Lung (tissue), 12 donors: Measurements from ENCODE around the gene LONP2. TPM values are rescaled to one million over a fixed set of nuclear protein-coding genes. Genes with fewer than 3 reads are reported as not detected.

ENCODE experiments used
- ATAC-seq: fragments of 200-7000 bp; cut with Tn5 transposase; one replicate; pipeline ENCODE4 v1.9.1; 2020; ENCODE audit warnings: moderate number of reproducible peaks; ENCODE audit not compliant: insufficient read depth, low FRiP score
- DNase-seq, 3 donors: peaks; one replicate each; pipeline ENCODE4 v3.0.0-alpha.2; 2013 to 2017
- H3K27ac ChIP-seq, 2 donors: one replicate each; pipeline ENCODE4 v1.5.1; 2013; ENCODE audit warnings: mild to moderate bottlenecking in 2 of 2, moderate library complexity in 2 of 2, control low read depth in 1 of 2, inconsistent platforms in 1 of 2, low read depth in 1 of 2, low read length in 1 of 2
- H3K27me3 ChIP-seq, 3 donors: one replicate each; pipeline ENCODE4 v1.5.1; 2013; ENCODE audit warnings: low read length in 2 of 3; ENCODE audit not compliant: control insufficient read depth in 3 of 3, insufficient read depth in 3 of 3
- H3K36me3 ChIP-seq, 4 donors: one replicate each; pipeline ENCODE4 v1.5.1; 2013; ENCODE audit warnings: low read length in 4 of 4, mild to moderate bottlenecking in 1 of 4, moderate library complexity in 1 of 4; ENCODE audit not compliant: control insufficient read depth in 4 of 4, insufficient read depth in 4 of 4
- H3K4me1 ChIP-seq, 5 donors: one replicate each; pipeline ENCODE4 v1.5.1; 2013; ENCODE audit warnings: low read length in 5 of 5, mild to moderate bottlenecking in 2 of 5, moderate library complexity in 1 of 5; ENCODE audit not compliant: control insufficient read depth in 5 of 5, insufficient read depth in 5 of 5
- H3K4me3 ChIP-seq: one replicate; pipeline ENCODE4 v1.5.1; 2013; ENCODE audit warnings: mild to moderate bottlenecking, control low read depth, moderate library complexity
- H3K9ac ChIP-seq, 2 donors: one replicate each; pipeline ENCODE4 v1.5.1; 2013; ENCODE audit warnings: low read length in 2 of 2, control low read depth in 1 of 2; ENCODE audit not compliant: insufficient read depth in 1 of 2
- H3K9me3 ChIP-seq, 4 donors: one replicate each; pipeline ENCODE4 v1.5.1; 2013; ENCODE audit warnings: low read length in 3 of 4, mild to moderate bottlenecking in 1 of 4, moderate library complexity in 1 of 4; ENCODE audit not compliant: control insufficient read depth in 4 of 4, insufficient read depth in 3 of 4
- WGBS, 2 donors: extraction: QIAGEN DNeasy Blood & Tissue Kit; methylation state at CpG; one replicate each; pipeline ENCODE4 v1.1.7; 2013; 5-methylcytosine and 5-hydroxymethylcytosine counted together
- polyA plus RNA-seq, 2 donors: library from polyadenylated mRNA; stranded (reverse); fragments of 200-250 nt; gene quantifications; one replicate each; pipeline ENCODE4 v1.2.1, GENCODE V29; 2013
- total RNA-seq, 2 donors: library from RNA; depleted of rRNA in 1 of 2; stranded (reverse); fragments of >200 nt in 1 of 2; gene quantifications; one replicate each; pipeline ENCODE4 v1.2.1, GENCODE V29; 2014 to 2021
- TF ChIP-seq, protein P1 (sequence below): IDR thresholded peaks from 2 replicates; pipeline ENCODE4 v1.5.1; 2012; ENCODE audit warnings: mild to moderate bottlenecking; ENCODE audit errors: control extremely low read depth, extremely low read depth
- donor health status: control.
- donor health status: control.
- donor health status: Bipolar disorder and iron deficiency.
- donor health status: healthy.
- donor health status: DM: yes; HTN: yes; CAD: no.

LONP2 gene
- total and polyA plus RNA-seq, 4 donors: 20.7 to 81.5 (median 46.1) TPM

DNA sequence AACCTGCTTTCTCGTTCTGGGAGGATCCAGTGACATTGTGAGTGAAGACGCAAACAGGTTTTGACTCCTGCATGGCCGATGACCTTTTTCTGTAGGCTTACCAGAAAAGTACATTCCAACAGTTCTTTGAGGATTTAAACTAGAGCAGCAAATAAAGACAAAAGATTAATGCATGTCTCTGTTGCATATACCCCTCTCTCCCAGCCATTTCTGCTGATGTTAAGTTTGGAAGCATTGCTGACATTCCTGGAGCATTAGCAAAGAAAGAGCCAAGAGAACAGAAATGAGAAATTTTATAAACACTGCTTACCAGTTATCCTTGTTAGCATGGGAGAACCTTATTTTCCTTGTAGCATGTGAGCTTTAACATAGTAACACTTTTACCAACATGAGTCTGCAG, 91.9 kb downstream of the LONP2 start:
- peaks cover 8 to 22% (median 12%) of the 10 kb centered on the region in 4 donors for H3K36me3 ChIP-seq
- no peak for DNase-seq
- WGBS, 2 donors: 66 to 74% methylated on average over 3 of the region's 3 CpGs

DNA sequence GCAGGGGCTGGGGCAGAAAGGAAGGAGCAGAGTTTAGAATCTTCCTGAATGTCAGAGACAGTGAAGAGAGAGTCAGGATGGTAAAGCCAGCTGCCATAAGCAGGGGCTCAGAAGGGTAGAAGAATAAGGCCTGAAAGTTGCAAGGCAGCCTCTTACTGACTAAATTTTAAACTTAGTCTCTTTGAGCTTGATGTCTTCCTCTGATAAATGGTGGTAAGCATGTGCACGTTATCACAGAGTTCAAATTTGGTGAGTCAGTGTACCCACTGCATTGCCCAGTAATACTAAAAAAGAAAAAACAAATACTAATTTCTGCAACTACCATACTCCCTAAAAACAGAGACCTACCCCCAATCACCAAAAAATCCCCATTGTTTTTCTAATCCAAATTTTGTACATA, 96.0 kb downstream of the LONP2 start:
- H3K27me3 ChIP-seq: no peaks in the 10 kb centered on the region
- no peak overlapping the region for H3K4me3 ChIP-seq
- ATAC-seq: no peak
- TF ChIP-seq, protein P1, sequence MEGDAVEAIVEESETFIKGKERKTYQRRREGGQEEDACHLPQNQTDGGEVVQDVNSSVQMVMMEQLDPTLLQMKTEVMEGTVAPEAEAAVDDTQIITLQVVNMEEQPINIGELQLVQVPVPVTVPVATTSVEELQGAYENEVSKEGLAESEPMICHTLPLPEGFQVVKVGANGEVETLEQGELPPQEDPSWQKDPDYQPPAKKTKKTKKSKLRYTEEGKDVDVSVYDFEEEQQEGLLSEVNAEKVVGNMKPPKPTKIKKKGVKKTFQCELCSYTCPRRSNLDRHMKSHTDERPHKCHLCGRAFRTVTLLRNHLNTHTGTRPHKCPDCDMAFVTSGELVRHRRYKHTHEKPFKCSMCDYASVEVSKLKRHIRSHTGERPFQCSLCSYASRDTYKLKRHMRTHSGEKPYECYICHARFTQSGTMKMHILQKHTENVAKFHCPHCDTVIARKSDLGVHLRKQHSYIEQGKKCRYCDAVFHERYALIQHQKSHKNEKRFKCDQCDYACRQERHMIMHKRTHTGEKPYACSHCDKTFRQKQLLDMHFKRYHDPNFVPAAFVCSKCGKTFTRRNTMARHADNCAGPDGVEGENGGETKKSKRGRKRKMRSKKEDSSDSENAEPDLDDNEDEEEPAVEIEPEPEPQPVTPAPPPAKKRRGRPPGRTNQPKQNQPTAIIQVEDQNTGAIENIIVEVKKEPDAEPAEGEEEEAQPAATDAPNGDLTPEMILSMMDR: no peak
- no peak overlapping the region for H3K27ac ChIP-seq
- WGBS, 2 donors: 89 to 93% methylated on average over 1 of the region's 1 CpG
- no peak for DNase-seq
- no peaks in the 10 kb centered on the region for H3K9me3 ChIP-seq
- peaks cover 9 to 22% (median 13%) of the 10 kb centered on the region in 4 donors for H3K36me3 ChIP-seq
- no peaks in the 10 kb centered on the region for H3K4me1 ChIP-seq
- H3K9ac ChIP-seq: no peak overlapping the region

More for the DNA sequence above, 91.9 kb downstream of the LONP2 start:
- ATAC-seq: no peak
- Histone ChIP-seq H3K27ac (no peak overlapping the region), H3K9me3 (no peaks in the 10 kb centered on the region), H3K4me1 (no peaks in the 10 kb centered on the region), H3K9ac (no peak overlapping the region), H3K4me3 (no peak overlapping the region), H3K27me3 (no peaks in the 10 kb centered on the region)
- TF ChIP-seq, protein P1: no peak

DNA sequence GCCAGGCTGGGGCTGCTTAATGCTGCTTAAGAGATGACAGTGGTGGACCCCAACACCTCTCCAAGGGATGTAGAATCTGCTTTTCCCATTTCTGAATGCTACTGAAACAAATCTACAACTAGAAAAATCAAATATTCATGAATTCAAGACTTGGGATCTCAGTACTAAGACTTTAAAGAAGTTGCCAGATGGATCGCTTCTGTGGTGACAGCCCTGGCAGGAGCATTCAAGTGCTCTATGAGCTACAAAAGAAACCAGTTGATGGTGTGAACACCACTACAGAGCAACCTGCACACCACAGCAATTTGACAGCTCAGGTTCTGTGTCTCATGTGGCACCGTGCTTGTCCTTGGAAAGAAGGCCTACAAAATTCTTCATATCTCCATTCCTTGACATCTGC, 98.5 kb downstream of the LONP2 start:
- TF ChIP-seq, protein P1: no peak
- Histone ChIP-seq H3K36me3 (peaks cover 10 to 18% (median 15%) of the 10 kb centered on the region in 4 donors), H3K4me3 (no peak overlapping the region), H3K9ac (no peak overlapping the region), H3K4me1 (peaks cover 0 to 2% (median 0%) of the 10 kb centered on the region in 5 donors), H3K27me3 (no peaks in the 10 kb centered on the region), H3K27ac (no peak overlapping the region), H3K9me3 (no peaks in the 10 kb centered on the region)
- ATAC-seq (no peak), DNase-seq (no peak)
- WGBS, 2 donors: 95 to 100% methylated on average over 2 of the region's 2 CpGs
